ENCODE measurements around the gene FUT1.
"Not testable (repeated sequence)": the region's sequence is repeated elsewhere in the genome, so short reads cannot be mapped to it uniquely, and the experiment has no call there.

The FUT1 gene

DNA sequence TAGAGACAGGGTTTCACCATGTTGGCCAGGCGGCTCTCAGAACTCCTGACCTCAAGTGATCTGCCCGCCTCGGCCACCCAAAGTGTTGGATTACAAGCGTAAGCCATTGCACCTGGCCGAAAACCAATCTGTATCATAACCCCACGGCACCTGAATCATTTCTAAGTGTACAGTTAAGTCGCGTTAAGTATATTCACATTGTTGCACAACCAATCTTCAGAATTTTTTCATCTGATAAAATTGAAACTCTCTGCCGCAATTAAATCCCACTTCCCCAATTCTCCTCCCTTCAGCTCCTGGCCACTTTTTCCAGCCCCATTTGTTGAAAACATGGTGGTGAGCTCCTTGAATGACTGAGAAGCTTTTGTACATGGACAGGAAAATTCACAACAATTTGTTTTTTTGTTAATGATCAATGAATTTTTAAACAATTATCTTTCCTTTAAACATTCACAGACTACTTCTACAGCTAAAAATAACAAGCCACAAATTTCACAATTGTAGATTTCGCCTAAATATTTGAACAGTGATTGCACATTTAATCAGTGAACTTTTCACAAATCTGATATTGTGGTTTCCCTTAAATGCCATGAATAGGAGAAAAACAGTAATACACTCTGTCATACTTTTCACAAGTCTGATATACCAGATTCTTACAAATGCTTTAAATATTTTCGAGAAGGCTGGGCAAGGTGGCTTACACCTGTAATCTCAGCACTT, 16.7 kb upstream of the FUT1 start:
- in situ Hi-C loops (cut with MboI; ENCODE audit: low sequenced_read_pairs): no loop called here

- in situ Hi-C loops (cut with MboI; ENCODE audit: low sequenced_read_pairs): not testable (repeated sequence)
These were observed 15.8 kb upstream of the FUT1 start for GRCh38 chr19:48768171-48768753.

DNA sequence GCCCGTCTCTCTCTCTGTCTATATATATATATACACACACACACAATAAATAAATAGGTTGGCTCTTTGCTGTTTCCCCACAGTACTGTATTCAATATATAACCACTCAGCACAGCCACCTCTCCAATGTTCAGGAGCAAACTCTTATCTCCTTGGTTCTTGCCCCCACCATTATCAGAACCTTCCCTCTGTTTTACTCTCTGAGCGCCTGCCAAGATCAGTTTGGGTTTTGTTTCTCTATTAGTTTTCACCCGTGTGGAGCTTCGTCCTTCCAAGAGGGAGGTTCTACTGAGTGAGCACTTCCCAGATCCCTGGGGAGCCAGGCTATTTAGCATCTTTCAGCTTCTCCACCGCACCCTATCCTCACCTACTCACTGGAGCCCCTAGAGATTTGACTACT, 13.4 kb upstream of the FUT1 start:
- in situ Hi-C loops (cut with MboI; ENCODE audit: low sequenced_read_pairs): not testable (repeated sequence)

DNA sequence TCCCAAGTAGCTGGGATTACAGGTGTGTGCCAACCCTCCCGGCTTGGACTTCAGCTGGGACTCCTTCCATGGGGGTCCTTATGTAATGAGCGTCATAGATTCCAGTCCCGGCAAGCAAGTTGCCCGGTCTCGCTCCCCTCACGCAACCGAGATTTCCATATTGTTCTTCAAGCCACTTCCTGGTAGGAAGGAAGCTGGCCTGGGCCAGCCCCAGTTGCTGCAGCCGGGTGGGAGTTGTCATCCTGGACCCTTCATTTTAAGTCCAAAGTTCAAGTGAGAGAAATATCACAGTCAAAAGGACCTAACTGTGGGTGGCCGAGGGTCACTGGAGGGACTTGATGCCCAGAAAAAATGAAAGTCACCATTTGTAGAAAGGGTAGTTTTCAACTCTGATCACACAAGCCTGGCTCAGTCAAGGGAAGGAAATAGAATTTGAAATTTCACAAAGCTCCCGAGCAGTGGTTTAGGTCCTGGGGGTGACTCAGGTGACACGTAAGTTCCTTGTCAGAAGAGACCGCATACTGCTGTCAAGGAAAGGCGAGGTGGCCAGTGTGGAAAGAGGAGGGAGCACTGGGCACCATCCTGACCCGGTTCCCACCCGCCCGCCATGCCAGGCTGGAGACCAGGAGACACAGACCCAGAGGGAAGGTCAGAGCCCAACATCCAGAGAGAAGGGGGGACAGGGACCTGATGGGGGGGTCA, 8.2 kb upstream of the FUT1 start:
- in situ Hi-C loops (cut with MboI; ENCODE audit: low sequenced_read_pairs): no loop called here

DNA sequence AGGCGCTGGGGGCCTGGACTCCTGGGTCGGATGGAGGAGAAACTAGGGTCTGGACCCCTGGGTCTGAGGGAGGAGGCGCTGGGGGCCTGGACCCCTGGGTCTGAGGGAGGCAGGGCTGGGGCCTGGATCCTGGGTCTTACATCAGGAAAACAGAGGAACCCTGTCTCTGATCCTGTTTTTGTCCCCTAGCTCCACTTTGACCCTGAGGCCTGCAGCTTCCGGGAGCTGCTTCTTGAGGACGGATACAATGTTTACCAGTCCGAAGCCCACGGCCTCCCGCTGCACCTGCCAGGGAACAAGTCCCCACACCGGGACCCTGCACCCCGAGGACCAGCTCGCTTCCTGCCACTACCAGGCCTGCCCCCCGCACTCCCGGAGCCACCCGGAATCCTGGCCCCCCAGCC, 5.3 kb upstream of the FUT1 start:
- in situ Hi-C loops (cut with MboI; ENCODE audit: low sequenced_read_pairs): no loop called here

DNA sequence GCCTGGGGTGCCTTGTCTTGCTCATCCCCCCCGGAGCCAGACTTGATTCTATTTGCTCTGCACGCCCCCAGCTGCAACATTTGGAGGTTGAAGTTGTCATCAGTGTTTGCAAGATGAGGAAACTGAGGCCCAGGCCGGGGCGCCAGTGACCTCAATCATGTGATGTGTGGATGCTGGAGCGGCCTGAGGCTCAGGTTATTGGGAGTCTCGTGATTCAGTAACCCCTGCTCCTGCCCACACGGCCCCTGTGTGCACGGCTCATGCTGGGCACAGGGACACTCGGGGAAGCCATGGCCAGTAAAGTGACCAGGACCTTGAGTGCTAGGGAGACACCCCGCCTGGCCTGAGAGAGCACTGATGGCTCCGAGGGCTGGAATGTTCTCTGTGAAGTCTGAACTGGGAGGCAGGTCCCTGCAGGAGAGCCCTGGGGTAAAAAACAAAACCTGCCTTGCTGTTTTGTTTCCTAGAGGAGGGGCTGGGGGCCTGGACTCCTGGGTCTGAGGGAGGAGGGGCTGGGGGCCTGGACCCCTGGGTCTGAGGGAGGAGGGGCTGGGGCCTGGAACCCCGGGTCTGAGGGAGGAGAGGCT, 4.7 kb upstream of the FUT1 start:
- in situ Hi-C loops (cut with MboI; ENCODE audit: low sequenced_read_pairs): no loop called here

GRCh38 chr19:48756686-48757085, 4.2 kb upstream of the FUT1 start:
- in situ Hi-C loops (cut with MboI; ENCODE audit: low sequenced_read_pairs): no loop called here

DNA sequence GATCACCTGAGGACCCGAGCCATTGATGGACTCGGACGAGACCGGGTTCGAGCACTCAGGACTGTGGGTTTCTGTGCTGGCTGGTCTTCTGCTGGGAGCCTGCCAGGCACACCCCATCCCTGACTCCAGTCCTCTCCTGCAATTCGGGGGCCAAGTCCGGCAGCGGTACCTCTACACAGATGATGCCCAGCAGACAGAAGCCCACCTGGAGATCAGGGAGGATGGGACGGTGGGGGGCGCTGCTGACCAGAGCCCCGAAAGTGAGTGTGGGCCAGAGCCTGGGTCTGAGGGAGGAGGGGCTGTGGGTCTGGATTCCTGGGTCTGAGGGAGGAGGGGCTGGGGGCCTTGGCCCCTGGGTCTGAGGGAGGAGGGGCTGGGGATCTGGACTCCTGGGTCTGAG, 3.8 kb upstream of the FUT1 start:
- in situ Hi-C loops (cut with MboI; ENCODE audit: low sequenced_read_pairs): no loop called here

DNA sequence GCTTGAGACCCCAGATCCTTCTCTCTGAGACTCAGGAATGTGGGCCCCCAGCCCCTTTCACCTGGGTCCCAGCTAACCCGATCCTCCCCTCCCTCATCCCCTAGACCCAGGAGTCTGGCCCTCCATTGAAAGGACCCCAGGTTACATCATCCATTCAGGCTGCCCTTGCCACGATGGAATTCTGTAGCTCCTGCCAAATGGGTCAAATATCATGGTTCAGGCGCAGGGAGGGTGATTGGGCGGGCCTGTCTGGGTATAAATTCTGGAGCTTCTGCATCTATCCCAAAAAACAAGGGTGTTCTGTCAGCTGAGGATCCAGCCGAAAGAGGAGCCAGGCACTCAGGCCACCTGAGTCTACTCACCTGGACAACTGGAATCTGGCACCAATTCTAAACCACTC, 3.3 kb upstream of the FUT1 start:
- in situ Hi-C loops (cut with MboI; ENCODE audit: low sequenced_read_pairs): no loop called here

DNA sequence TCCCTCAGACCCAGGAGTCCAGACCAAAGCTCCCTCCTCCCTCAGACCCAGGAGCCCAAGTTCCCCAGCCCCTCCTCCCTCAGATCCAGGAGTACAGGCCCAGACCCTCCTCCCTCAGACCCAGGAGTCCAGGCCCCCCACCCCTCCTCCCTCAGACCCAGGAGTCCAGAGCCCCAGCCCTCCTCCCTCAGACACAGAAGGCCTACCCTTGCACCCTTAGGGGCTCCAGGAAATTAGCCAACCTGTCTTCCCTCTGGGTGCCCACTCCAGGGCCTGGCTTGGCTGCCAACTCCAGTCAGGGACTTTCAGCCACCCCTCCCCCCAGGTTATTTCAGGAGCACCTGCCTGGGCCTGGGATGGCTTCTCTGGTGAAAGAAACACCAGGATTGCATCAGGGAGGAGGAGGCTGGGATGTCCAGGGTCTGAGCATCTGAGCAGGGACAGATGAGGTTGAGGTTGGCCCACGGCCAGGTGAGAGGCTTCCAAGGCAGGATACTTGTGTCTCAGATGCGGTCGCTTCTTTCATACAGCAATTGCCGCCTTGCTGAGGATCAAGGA, 2.7 kb upstream of the FUT1 start, which contains the start of gene FGF21:
TSS of gene FGF21 (plus strand) at position 441 of the 558 bp plus-strand sequence. CDS start 713 bp downstream, outside the sequence.
- in situ Hi-C loops (cut with MboI; ENCODE audit: low sequenced_read_pairs): no loop called here

DNA sequence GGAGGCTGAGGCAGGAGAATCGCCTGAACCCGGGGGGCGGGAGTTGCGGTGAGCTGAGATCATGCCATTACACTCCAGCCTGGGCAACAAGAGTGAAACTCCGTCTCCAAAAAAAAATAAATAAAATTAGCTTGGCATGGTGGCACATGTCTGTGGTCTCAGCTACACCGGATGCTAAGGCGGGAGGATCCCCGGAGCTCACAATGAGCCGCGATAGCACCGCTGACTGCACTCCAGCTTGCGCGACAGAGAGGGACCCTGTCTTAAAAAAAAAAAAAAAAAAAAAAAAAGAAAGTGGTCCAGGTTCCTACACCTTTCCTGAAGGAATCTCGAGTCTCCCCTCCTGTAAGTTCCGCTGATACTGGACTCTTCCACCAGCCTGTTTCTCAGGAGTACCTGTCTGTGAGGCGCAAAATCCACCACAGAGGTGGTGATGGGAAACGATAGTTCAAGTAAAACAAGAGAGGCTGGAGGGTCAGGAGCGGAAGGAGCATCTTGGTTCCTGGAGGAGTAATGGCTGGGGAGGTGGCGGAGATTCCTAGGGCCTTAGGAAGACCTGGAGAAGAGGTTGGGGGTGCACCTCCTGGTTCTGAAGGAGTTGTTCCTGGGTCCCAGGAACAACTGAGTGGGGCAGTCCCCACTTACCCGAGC, 471 bp downstream of the FUT1 start:
- in situ Hi-C loops (cut with MboI; ENCODE audit: low sequenced_read_pairs): no loop called here

- in situ Hi-C loops (cut with MboI; ENCODE audit: low sequenced_read_pairs): no loop called here
These were observed 1.5 kb downstream of the FUT1 start for GRCh38 chr19:48750771-48751504.

GRCh38 chr19:48750351-48750750, 2.1 kb downstream of the FUT1 start:
- in situ Hi-C loops (cut with MboI; ENCODE audit: low sequenced_read_pairs): no loop called here

- in situ Hi-C loops (cut with MboI; ENCODE audit: low sequenced_read_pairs): no loop called here
These were observed 2.8 kb downstream of the FUT1 start for GRCh38 chr19:48749571-48750198.

GRCh38 chr19:48746738-48747575, 5.5 kb downstream of the FUT1 start, which contains the start of gene IZUMO1:
IZUMO1 (minus strand) TSS chr19:48746909; CDS start chr19:48745859, 1,050 bp downstream.
- in situ Hi-C loops (cut with MboI; ENCODE audit: low sequenced_read_pairs): no loop called here

- in situ Hi-C loops (cut with MboI; ENCODE audit: low sequenced_read_pairs): no loop called here
These were observed 6.3 kb downstream of the FUT1 start for GRCh38 chr19:48746110-48746509.

GRCh38 chr19:48745208-48745995, 7.0 kb downstream of the FUT1 start:
- in situ Hi-C loops (cut with MboI; ENCODE audit: low sequenced_read_pairs): no loop called here

DNA sequence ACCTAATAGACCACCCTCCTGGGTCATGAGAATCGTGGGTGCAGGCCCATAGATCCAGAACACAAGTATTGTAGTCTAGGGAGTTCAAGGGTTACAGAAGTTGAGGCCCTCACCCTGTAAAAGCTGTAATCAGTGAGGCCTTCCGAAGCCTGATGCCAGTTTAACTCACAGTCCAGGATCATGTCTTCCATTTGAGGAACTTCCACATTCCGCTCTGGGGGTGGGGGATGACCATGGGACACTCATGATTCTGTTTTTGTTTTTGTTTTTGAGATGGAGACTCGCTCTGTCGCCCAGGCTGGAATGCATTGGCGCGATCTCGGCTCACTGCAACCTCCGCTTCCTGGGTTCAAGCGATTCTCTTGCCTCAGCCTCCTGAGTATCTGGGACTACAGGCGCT, 10.3 kb downstream of the FUT1 start:
- in situ Hi-C loops (cut with MboI; ENCODE audit: low sequenced_read_pairs): no loop called here

Data from hTERT RPE-1 (cell line).